Right kidney (tissue), 1 donor: ENCODE results near the gene MAPK4.
A peak's percentile ranks its signal among the peaks of the same experiment; 100 is the strongest.

Source experiments
- DNase-seq: peaks from one replicate; pipeline ENCODE4 v3.0.0-alpha.2; 2016

MAPK4 gene

GRCh38 chr18:50654211-50654610 lies 94.3 kb downstream of the MAPK4 start:
- no peak for DNase-seq

GRCh38 chr18:50654658-50655550 lies 95.0 kb downstream of the MAPK4 start:
- peak; percentile 69 for DNase-seq

- no peak for DNase-seq
Observed at GRCh38 chr18:50656396-50656795, 96.5 kb downstream of the MAPK4 start.

GRCh38 chr18:50656841-50657470 lies 97.1 kb downstream of the MAPK4 start:
- DNase-seq, result no peak

- DNase-seq, result no peak
Observed at GRCh38 chr18:50658601-50659000, 98.7 kb downstream of the MAPK4 start.

- DNase-seq, result no peak
Observed at GRCh38 chr18:50659091-50660003, 99.5 kb downstream of the MAPK4 start.

- DNase-seq, result no peak
Observed at GRCh38 chr18:50661013-50661412, 101.1 kb downstream of the MAPK4 start.

GRCh38 chr18:50662177-50662576 lies 102.3 kb downstream of the MAPK4 start:
- no peak for DNase-seq

- peak; percentile 55 for DNase-seq
Observed at GRCh38 chr18:50662775-50663383, 103.0 kb downstream of the MAPK4 start.

GRCh38 chr18:50663626-50664441 lies 103.9 kb downstream of the MAPK4 start:
- DNase-seq, result no peak

- DNase-seq, result no peak
Observed at GRCh38 chr18:50665015-50665414, 105.1 kb downstream of the MAPK4 start.

GRCh38 chr18:50665519-50665918 lies 105.6 kb downstream of the MAPK4 start:
- no peak for DNase-seq

- no peak for DNase-seq
Observed at GRCh38 chr18:50666536-50666935, 106.6 kb downstream of the MAPK4 start.

GRCh38 chr18:50671376-50671775 lies 111.5 kb downstream of the MAPK4 start:
- no peak for DNase-seq

GRCh38 chr18:50674307-50674980 lies 114.6 kb downstream of the MAPK4 start:
- no peak for DNase-seq

GRCh38 chr18:50675043-50675442 lies 115.2 kb downstream of the MAPK4 start:
- no peak for DNase-seq

- DNase-seq, result no peak
Observed at GRCh38 chr18:50678651-50679050, 118.8 kb downstream of the MAPK4 start.

GRCh38 chr18:50679056-50679455 lies 119.2 kb downstream of the MAPK4 start:
- DNase-seq, result no peak

- no peak for DNase-seq
Observed at GRCh38 chr18:50679656-50680055, 119.8 kb downstream of the MAPK4 start.

GRCh38 chr18:50680966-50681365 lies 121.1 kb downstream of the MAPK4 start:
- no peak for DNase-seq

GRCh38 chr18:50682852-50683251 lies 123.0 kb downstream of the MAPK4 start:
- no peak for DNase-seq
